ENCODE data around the gene RMDN2.

RMDN2 gene

DNA sequence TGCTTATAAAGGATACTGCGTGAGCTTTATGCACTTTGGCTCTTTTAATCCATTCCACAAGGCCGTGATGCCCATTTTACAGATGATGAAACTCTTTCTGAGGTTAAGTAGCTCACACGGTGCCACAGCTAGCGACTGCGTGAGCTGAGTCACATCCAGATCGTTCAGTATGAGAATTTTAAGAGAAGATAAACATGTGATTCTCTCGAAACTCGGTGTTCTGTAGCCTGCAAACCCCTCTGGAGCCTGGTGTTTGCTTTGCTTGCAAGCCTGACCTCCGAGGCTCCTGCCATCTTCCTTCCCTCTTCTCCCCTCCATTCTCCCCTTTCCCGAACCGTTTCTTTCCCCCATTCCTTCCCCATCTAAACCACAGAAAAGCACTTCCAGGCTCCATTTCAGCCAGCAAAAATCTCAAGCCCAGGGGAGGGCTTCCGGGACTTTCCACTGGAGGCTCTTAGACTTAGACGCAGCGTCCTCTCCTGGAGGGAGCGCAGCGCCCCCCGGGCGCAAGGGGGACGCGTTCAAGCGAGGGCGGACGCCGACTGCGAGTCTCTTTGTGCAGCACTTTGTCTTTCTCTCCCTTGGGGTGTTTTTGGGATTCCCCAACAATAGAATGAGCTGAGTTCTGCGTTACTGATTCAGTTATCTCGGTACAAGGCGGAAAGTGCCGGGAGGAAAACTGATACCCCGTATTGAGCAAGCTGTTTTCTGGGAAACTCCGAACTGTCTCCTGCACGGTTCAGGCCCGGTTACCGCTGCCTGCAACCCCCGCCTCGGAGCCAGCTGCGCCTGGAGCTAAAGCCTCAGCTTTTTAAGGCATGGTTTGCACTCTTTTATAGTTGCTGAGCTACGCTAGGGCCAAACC, 112.9 kb downstream of the RMDN2 start:
- no peaks in the 10 kb centered on the region for H3K79me2 ChIP-seq (ENCODE audit: insufficient read depth, low read length)
- no peaks in the 10 kb centered on the region for H3K36me3 ChIP-seq (ENCODE audit: low read length)
- H3K9me3 ChIP-seq (ENCODE audit: insufficient read depth, low read length): no peaks in the 10 kb centered on the region
- no peaks in the 10 kb centered on the region for H3K9me2 ChIP-seq (replicated peaks; ENCODE audit: insufficient read depth, low read length)
- no peak for TF ChIP-seq EZH2phosphoT487 (conservative IDR thresholded peaks at IDR 0.05; ENCODE audit: low read length)
- TF ChIP-seq, protein P1, sequence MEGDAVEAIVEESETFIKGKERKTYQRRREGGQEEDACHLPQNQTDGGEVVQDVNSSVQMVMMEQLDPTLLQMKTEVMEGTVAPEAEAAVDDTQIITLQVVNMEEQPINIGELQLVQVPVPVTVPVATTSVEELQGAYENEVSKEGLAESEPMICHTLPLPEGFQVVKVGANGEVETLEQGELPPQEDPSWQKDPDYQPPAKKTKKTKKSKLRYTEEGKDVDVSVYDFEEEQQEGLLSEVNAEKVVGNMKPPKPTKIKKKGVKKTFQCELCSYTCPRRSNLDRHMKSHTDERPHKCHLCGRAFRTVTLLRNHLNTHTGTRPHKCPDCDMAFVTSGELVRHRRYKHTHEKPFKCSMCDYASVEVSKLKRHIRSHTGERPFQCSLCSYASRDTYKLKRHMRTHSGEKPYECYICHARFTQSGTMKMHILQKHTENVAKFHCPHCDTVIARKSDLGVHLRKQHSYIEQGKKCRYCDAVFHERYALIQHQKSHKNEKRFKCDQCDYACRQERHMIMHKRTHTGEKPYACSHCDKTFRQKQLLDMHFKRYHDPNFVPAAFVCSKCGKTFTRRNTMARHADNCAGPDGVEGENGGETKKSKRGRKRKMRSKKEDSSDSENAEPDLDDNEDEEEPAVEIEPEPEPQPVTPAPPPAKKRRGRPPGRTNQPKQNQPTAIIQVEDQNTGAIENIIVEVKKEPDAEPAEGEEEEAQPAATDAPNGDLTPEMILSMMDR (IDR thresholded peaks at IDR 0.05; ENCODE audit: insufficient read depth, low read length, poor library complexity, severe bottlenecking): no peak
- no peaks in the 10 kb centered on the region for H3F3A ChIP-seq (ENCODE audit: insufficient read depth)
- H3K9ac ChIP-seq (ENCODE audit: low read length): no peak overlapping the region
- H3K27me3 ChIP-seq (ENCODE audit: low read length): no peaks in the 10 kb centered on the region
- H3K4me3 ChIP-seq (ENCODE audit: insufficient read depth, low read length, poor library complexity, severe bottlenecking): no peak overlapping the region
- H3K27ac ChIP-seq (ENCODE audit: low read depth, low read length): no peak overlapping the region
- no peak overlapping the region for H2AFZ ChIP-seq (ENCODE audit: low read depth, low read length, severe bottlenecking)
- H4K20me1 ChIP-seq (ENCODE audit: low read depth, low read length): no peaks in the 10 kb centered on the region
- H3K4me2 ChIP-seq (ENCODE audit: low read depth, low read length, poor library complexity, severe bottlenecking): no peak overlapping the region

DNA sequence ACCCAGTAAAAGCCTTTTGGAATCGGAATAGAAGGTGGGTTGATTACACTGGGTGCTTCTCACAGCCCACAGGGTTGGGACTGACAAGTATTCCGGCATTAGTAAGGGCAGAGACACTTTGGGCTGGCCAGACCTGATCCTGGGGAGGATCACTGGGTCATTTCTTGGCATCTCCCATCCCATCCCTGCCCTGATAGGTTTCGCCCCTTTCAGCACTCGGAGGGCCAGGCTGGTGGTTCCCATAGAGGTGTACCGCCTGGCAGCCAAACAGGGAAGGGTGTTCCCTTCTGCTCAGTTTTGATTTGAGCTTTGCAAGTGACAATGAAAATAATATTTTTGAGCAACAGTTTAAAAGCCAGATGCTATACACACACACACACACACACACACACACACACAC, 113.6 kb downstream of the RMDN2 start:
- Histone ChIP-seq H3K27me3 (ENCODE audit: low read length) (no peaks in the 10 kb centered on the region), H3K9ac (ENCODE audit: low read length) (no peak overlapping the region), H2AFZ (ENCODE audit: low read depth, low read length, severe bottlenecking) (no peak overlapping the region), H3K27ac (ENCODE audit: low read depth, low read length) (no peak overlapping the region), H3K79me2 (ENCODE audit: insufficient read depth, low read length) (no peaks in the 10 kb centered on the region), H3K9me2 (replicated peaks; ENCODE audit: insufficient read depth, low read length) (no peaks in the 10 kb centered on the region), H3K4me2 (ENCODE audit: low read depth, low read length, poor library complexity, severe bottlenecking) (no peak overlapping the region), H3K4me3 (ENCODE audit: insufficient read depth, low read length, poor library complexity, severe bottlenecking) (no peak overlapping the region), H3K9me3 (ENCODE audit: insufficient read depth, low read length) (no peaks in the 10 kb centered on the region), H4K20me1 (ENCODE audit: low read depth, low read length) (no peaks in the 10 kb centered on the region), H3F3A (ENCODE audit: insufficient read depth) (no peaks in the 10 kb centered on the region), H3K36me3 (ENCODE audit: low read length) (no peaks in the 10 kb centered on the region)
- TF ChIP-seq, protein P1 (IDR thresholded peaks at IDR 0.05; ENCODE audit: insufficient read depth, low read length, poor library complexity, severe bottlenecking): no peak
- TF ChIP-seq EZH2phosphoT487 (conservative IDR thresholded peaks at IDR 0.05; ENCODE audit: low read length): no peak

DNA sequence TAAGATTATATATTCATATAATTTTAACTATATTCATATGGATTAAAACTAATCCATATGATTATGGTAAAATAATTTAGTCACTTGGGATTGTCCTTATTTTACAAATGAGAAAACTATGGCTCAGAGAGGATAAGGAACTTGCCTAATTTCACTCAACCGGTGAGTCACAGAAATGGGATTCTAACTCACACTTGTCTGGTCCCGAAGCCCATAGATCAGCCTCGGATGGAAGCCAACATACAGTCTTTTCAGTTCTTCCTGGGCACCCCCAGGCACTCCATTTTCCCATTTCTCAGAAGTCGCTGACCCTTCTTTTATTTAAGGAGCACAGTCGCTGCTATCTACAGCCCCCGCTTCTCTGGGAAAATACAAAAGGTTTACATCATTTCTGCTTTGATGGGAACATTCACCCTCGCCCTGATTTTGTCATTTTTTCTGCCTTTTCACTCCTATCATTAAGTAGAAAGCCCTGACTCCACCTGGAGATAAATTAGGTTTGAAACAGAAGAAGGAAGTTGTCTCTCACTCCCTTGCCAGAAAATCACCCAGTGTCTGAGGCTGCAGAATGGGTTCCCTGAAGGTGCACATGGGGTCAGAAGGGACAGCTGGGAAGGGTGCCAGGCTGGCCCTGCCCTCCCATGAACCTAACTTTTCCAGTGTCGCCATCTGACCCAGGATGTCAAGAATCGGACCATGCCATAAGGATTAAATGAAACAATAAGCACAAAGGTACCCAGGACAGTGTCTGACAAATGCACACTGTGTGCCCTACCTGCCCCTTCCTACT, 114.2 kb downstream of the RMDN2 start:
- no peaks in the 10 kb centered on the region for H3K36me3 ChIP-seq (ENCODE audit: low read length)
- H3K9me3 ChIP-seq (ENCODE audit: insufficient read depth, low read length): no peaks in the 10 kb centered on the region
- no peak overlapping the region for H3K4me3 ChIP-seq (ENCODE audit: insufficient read depth, low read length, poor library complexity, severe bottlenecking)
- H4K20me1 ChIP-seq (ENCODE audit: low read depth, low read length): no peaks in the 10 kb centered on the region
- no peaks in the 10 kb centered on the region for H3F3A ChIP-seq (ENCODE audit: insufficient read depth)
- TF ChIP-seq, protein P1 (IDR thresholded peaks at IDR 0.05; ENCODE audit: insufficient read depth, low read length, poor library complexity, severe bottlenecking): no peak
- TF ChIP-seq EZH2phosphoT487 (conservative IDR thresholded peaks at IDR 0.05; ENCODE audit: low read length): no peak
- H3K27me3 ChIP-seq (ENCODE audit: low read length): no peaks in the 10 kb centered on the region
- no peak overlapping the region for H2AFZ ChIP-seq (ENCODE audit: low read depth, low read length, severe bottlenecking)
- H3K27ac ChIP-seq (ENCODE audit: low read depth, low read length): no peak overlapping the region
- no peak overlapping the region for H3K9ac ChIP-seq (ENCODE audit: low read length)
- no peak overlapping the region for H3K4me2 ChIP-seq (ENCODE audit: low read depth, low read length, poor library complexity, severe bottlenecking)
- H3K79me2 ChIP-seq (ENCODE audit: insufficient read depth, low read length): no peaks in the 10 kb centered on the region
- H3K9me2 ChIP-seq (replicated peaks; ENCODE audit: insufficient read depth, low read length): no peaks in the 10 kb centered on the region
